GM19468 (cell line): ENCODE results near the gene NUP37.

ENCODE experiments used
- ATAC-seq: cut with Tn5 transposase; IDR thresholded peaks from one replicate; pipeline ENCODE4 v1.9.1; 2021; ENCODE audit warnings: mild to moderate bottlenecking, moderate library complexity, moderate number of reproducible peaks; ENCODE audit not compliant: unreplicated experiment; ENCODE audit errors: extremely low read depth

The NUP37 gene

GRCh38 chr12:102033991-102034745, 85.7 kb downstream of the NUP37 start:
- no peak for ATAC-seq

DNA sequence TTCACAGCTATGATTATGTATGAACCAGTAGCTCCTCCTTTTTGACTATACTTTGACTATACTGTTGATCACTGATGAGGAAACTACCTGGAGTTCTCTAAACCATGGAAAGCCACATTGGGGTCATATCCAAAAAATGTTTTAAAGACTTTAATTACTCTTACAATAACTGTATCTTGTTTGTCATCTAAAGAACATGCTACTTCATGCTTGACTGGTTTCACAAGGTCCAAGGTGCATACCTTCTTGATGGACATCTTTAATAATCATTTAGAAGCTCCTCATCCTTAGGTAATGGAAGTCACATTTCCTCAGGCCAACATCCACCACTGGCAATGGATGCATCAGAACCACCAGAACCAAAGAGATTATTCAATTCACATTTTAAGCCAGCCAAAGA, 88.1 kb downstream of the NUP37 start:
- ATAC-seq = no peak

- ATAC-seq = no peak
These were observed 90.8 kb downstream of the NUP37 start for GRCh38 chr12:102029141-102029540.

DNA sequence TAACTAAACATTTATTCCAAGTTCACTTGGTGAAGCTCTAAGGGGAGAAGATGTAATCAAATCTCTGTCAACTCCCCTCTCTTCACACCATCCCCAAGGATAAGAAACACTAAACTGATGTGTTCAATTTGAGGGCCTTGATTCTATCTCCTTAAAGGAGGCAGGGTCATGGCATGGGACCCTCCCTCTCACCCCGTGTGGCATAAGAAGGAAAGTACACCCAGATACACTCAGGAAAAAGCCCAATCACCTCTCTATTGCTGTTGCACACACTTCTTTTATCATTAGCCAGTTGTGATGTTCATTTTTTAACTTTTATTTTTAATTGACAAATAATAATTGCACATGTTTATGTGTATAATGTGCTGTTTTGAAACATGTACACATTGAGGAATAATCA, 93.2 kb downstream of the NUP37 start:
- no peak for ATAC-seq

DNA sequence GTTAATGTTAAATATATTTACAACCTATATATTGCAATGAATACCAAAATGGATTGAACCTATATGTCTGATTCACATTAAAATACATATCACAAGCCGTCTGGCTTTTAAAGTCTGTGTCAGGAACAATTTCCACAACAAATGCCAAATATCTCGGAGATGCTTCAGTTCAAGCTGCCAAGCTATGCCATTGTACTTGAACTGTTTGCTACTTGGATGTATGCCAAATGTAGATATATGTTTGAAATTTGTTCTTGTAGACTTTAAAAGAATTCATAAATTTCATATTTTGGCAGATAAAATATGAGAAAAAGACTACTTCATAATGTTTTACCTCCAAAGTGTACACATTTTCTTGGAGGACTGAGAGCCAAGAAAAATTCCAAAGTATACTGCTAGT, 95.1 kb downstream of the NUP37 start:
- ATAC-seq = no peak

- no peak for ATAC-seq
These were observed 96.5 kb downstream of the NUP37 start for GRCh38 chr12:102023343-102023930.
